ENCODE measurements around the gene TBATA.
A peak's percentile ranks its signal among the peaks of the same experiment; 100 is the strongest.
"Not testable (repeated sequence)": the region's sequence is repeated elsewhere in the genome, so short reads cannot be mapped to it uniquely, and the experiment has no call there.

Gene TBATA

DNA sequence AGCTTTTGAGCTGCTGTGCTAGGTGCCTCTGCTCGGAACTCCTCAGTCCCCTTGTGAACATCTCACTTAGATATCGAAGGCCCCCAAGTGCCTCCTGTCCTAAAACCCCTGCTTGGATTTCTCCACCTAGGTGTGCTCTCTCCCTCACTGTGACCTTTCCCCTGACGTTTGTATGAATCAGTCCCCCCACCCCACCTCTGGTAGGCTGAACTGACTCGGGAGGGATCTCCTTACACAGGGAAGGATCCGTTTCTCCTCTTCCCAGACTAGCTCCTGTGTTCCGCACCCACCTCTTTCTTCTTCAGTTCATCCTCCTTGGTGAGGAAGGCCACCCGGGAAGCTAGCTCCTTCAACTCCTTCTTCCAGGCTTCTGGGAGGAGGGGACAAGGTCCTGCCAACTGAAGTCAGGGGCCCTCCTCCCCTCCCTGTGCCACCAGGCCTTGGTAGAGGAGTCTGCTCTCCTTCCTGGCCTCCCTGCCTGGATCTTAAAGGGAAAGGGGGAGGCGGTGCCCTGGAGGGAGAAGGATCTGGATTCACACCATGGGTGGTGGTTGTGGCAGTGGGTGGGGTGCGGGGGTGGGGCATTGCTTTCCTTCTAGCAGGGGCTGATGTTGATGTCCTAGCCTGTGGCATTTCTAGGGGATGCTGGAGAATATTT lies 6.8 kb downstream of the TBATA start:
- DNase-seq, result no peak

GRCh38 chr10:70777063-70777875 lies 7.9 kb downstream of the TBATA start:
- DNase-seq, result no peak

DNA sequence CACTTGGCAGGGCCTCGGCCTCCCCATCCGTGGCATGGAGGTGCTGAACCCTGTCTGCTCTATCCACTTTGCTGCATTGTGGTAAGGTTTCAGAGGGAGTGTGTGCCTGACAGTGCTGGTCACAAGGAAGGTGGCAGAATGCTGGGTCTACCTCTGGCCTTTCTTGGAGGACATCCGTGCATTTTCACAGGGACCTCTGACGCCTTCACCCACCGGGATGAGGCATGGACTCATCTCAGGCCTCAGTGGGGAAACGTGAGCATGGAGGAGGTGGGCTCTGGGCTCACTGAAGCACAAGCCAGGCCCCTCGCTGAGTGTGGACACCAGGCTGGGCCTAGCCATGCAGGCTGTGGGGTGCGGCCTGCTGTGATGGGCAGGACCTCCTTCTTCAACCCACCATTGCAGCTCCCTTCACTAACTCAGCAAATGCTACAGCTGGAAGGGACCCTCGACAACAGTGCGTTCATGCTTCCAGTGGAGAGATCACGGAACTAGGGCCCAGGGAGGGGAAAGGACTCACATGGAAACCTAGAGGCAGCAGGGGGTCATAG lies 8.6 kb downstream of the TBATA start:
- DNase-seq, result no peak

- no peak for DNase-seq
These were observed 9.3 kb downstream of the TBATA start for GRCh38 chr10:70775679-70776454.

- no peak for DNase-seq
These were observed 10.1 kb downstream of the TBATA start for GRCh38 chr10:70774810-70775678.

- DNase-seq, result no peak
These were observed 11.0 kb downstream of the TBATA start for GRCh38 chr10:70773965-70774809.

DNA sequence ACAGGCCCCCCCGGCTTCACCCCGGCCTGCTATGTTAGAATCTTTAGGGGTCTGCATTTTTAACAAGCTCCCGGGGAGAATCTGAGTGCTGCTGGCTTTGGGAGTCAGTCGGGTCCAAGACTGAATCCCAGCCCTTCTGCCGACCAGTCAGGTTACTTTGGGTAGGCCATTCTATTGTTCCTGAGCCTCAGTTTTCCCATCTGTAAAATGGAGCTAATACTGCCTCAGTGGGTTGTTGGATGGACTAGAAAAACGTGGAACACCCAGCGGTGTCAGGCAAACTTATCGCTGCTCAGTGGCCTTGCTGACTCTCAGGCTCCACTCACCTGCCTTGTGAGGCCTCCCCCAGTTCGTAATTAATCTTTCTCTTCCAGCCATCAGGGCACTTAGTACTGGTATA lies 11.7 kb downstream of the TBATA start:
- DNase-seq, result no peak

GRCh38 chr10:70772627-70773026 lies 12.6 kb downstream of the TBATA start:
- DNase-seq, result peak; percentile 13

GRCh38 chr10:70771311-70772194 lies 13.6 kb downstream of the TBATA start:
- no peak for DNase-seq

DNA sequence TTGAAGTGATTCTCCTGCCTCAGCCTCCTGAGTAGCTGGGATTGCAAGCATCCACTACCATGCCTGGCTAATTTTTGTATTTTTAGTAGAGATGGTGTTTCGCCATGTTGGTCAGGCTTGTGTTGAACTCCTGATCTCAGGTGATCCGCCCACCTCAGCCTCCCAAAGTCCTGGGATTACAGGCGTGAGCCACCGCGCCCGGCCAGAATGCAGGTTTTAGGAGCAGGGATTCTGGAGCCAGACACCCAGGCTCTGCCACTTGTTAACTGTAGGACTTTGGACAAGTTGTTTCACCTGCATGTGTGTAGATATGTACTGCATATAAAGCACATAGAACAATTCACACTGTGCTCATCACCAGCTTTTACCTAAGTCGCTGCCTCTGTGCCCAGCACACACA lies 14.7 kb downstream of the TBATA start:
- DNase-seq, result not testable (repeated sequence)

- DNase-seq, result no peak
These were observed 15.2 kb downstream of the TBATA start for GRCh38 chr10:70770001-70770400.

DNA sequence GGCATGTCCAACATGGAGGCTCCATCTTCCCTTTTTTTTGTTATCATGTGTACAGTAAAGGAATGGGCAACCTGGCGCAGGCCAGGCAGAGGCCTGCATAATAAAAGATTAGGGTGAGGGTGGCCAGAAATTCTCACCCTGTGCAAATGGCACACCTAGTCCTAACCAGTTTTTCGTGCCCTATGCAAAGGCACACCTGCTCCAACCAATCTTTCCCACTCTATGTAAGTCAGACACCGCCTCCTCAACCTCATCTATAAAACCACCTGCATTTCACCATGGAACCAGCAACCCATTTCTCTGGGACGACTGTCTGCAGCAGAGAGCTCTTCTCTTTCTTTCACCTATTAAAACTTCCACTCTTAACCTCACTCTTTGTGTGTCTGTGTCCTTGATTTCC lies 16.1 kb downstream of the TBATA start:
- no peak for DNase-seq

- not testable (repeated sequence) for DNase-seq
These were observed 17.0 kb downstream of the TBATA start for GRCh38 chr10:70768026-70768685.

GRCh38 chr10:70765794-70766594 lies 19.2 kb downstream of the TBATA start:
- DNase-seq, result no peak

GRCh38 chr10:70763567-70763966 lies 21.6 kb downstream of the TBATA start:
- no peak for DNase-seq

- DNase-seq, result peak; percentile 37
These were observed 22.6 kb downstream of the TBATA start for GRCh38 chr10:70762441-70763175.

- no peak for DNase-seq
These were observed 23.3 kb downstream of the TBATA start for GRCh38 chr10:70761727-70762350.

Measured in inflammatory macrophage treated with lipopolysaccharide for 4 hours (primary cell).